GM19351 (cell line): Measurements from ENCODE around the gene KRTAP5-3.
A peak's percentile ranks its signal among the peaks of the same experiment; 100 is the strongest.
"Not testable (repeated sequence)": the region's sequence is repeated elsewhere in the genome, so short reads cannot be mapped to it uniquely, and the experiment has no call there.

ENCODE experiments used
- ATAC-seq: cut with Tn5 transposase; IDR thresholded peaks from one replicate; pipeline ENCODE4 v1.9.1; 2021; ENCODE audit warnings: mild to moderate bottlenecking, moderate library complexity; ENCODE audit not compliant: unreplicated experiment

Gene KRTAP5-3

DNA sequence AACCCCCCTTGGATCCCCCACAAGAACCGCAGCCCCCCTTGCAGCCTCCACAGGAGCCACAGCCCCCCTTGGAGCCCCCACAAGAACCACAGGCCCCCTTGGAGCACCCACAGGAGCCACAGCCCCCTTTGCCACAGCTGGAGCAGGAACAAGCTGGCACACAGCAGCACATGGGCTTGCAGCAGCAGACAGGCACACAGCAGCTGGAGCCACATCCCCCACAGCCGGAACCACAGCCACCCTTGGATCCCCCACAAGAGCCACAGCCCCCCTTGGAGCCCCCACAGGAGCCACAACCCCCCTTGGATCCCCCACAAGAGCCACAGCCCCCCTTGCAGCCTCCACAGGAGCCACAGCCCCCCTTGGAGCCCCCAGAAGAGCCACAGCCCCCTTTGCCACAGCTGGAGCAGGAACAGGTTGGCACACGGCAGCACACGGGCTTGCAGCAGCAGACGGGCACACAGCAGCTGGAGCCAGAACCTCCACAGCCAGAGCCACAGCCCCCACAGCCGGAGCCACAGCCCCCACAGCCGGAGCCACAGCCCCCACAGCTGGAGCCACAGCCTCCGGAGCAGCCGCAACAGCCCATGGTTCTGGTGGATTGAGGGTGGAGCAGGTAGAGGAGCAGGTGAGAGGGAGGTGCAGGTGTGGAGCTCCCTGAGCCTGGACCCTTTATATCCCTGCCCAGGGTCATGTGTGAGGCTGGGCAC lies 23.4 kb downstream of the KRTAP5-3 start, which contains the start of gene KRTAP5-1:
KRTAP5-1 (minus strand) TSS at position 623 of the 710 bp plus-strand sequence; CDS start at position 589, 34 bp downstream.
- ATAC-seq = not testable (repeated sequence)

DNA sequence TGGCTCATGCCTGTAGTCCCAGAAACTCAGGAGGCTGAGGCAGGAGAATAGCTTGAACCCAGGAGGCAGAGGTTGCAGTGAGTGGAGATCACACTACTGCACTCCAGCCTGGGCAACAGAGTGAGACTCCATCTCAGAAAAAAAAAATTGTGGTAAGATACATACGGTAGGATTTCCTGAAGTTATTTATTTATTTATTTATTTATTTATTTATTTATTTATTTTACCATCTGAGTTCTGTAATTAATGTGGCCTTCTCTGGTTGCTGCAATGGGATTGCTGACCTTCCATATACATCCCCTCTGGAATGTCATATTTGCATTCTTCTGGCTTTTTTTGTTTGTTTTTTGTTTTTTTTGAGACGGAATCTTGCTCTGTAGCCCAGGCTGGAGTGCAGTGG lies 25.4 kb downstream of the KRTAP5-3 start:
- not testable (repeated sequence) for ATAC-seq

DNA sequence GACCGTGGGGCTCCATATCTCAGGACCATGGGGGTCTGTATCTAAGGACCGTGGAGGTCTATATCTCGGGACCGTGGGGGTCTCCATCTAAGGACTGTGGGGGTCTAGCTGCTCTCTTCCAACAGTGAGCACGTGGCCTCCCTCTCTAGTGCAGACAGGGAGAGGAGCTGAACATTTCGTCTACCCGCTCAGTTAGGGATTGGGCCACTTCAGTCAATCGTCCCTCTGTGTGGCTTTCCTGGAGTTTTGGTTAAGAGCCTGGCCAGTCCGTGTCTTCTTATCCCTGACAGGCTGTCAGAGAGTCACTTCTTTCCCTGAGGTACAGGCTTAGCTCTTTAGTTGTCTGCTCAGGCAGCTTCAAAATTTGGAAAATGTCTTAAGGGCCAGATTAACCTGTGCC lies 26.3 kb downstream of the KRTAP5-3 start:
- ATAC-seq = no peak

DNA sequence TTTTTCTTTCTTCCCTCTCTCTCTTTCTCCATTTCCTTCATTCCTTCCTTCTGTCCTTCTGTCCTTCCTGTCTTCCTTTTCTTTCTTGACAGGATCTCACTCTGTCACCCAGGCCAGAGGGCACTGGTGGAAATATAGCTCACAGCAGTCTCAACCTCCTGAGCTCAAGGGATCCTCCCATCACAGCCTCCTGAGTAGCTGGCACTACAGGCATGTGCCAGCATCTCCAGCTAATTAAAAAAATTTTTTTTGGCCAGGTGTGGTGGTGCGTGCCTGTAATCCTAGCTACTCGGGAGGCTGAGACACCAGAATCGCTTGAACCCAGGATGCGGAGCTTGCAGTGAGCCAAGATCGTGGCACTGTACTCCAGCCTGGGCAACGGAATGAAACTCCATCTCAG lies 31.4 kb downstream of the KRTAP5-3 start:
- ATAC-seq = no peak

DNA sequence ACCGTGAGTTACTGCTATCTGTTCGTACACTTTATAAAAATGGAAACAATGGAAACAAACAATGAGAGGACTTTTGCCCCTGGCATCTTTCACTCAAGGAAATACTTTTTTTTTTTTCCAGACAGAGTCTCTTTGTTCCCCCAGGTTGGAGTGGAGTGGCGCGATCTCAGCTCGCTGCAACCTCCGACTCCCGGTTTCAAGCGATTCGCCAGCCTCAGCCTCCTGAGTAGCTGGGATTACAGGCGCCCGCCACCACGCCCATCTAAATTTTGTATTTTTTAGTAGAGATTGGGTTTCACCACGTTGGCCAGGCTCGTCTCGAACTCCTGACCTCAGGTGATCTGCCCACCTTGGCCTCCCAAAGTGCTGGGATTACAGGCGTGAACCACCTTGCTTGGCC lies 32.5 kb downstream of the KRTAP5-3 start:
- not testable (repeated sequence) for ATAC-seq

DNA sequence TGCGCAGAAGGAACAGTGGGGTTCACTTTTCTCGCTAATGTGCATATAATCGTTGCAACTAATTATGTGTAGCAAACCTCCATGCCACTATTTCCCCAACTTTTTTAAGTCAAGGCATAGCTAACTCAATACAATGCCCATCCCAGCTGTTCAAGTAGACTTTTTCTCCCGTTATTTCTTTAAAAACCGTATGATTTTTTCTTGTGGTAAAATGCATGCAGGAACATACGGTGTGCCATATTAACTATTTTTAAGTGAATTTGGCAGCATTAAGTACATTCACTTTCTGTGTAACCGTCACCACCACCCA lies 33.4 kb downstream of the KRTAP5-3 start:
- ATAC-seq = no peak

DNA sequence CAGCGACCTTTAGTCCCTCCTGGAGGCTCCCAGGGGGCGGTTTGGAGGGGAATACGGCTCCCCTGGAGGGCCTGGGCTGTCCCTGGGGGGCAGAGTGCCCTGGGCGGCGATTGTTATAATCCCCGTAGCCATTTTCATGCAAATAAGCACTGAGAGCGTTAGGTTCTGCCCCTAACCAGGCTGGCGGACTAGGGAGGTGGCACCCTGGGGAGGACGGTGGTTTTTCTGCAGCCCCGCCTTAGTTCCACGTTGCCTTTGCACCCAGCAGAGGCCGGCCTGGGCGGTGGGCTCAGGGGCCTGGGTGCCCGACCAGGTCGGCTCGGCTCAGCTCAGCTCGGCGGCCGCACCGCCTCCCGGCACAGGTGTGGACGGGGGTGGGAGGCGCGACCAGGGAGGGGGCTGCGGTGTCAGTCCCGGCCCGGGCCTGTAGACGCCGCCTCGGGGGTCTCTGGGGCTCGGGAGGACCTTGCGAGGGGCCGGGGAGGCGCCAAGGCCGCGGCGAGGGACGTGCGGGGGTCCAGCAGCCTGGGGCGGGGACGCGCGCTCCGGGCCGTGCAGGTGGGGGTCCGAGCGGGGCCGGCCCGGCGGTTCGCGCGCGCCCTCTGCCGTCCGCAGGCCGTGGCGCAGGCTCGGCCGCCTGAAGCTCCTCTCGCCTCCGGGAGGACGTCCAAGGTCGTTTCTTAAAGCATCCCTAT lies 33.9 kb downstream of the KRTAP5-3 start:
- peak; percentile 51 for ATAC-seq

DNA sequence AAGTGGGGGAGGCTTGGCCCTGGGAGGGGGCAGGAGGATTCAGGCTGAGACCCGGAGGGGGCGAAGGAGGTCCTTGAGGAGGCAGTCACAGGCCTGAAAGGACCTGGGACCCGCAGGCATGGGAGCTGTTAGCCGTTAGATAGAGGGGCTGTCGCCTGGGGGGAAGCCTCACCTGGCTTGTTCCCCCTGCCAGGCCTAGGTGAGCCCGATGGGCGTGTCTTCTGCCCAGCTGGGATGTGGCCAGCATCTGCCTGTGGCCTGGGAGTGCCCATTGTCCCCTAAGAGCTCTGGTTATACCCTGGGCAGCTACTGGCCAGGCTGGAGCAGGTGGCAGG lies 34.4 kb downstream of the KRTAP5-3 start:
- no peak for ATAC-seq

DNA sequence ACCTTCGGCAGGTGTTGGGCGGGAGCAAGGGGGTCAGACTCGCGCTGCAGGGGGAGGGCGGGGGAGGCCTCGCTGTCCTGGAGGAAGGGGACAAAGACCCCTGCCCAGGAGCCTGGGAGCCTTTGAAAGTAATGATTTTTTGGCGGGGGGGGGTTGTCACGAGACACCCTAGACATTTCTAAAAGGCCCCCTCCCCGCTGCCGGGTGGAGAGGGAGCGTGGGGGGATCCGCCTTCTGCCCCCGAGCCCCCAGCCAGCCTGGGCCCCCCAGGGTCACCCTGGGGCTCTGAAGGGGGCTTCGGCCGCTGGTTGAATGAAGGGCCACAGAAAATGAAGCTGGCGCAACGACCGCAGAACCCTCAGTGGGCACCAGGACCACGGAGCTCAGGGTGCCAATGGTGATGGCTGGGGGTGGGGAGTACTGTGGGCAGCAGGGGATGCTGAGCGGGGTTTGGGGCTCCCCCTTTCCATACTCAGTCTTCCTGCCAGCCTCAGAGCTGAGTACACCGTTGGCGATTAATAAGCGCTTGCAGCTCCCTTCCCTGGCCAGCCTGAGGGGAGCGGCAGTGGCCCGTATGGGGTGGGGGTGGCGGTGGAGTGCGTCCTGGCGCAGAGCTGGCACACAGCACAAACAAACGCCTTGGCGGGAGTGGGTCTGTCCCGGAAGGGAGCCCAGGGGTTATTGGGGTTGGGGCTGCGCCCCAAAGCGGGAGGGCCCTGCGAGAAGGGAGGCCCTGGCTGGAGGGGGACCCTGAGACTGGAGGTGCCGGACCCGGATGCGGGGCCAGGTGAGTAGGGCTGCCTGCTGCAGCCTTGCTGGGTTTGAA lies 35.0 kb downstream of the KRTAP5-3 start:
- no peak for ATAC-seq

DNA sequence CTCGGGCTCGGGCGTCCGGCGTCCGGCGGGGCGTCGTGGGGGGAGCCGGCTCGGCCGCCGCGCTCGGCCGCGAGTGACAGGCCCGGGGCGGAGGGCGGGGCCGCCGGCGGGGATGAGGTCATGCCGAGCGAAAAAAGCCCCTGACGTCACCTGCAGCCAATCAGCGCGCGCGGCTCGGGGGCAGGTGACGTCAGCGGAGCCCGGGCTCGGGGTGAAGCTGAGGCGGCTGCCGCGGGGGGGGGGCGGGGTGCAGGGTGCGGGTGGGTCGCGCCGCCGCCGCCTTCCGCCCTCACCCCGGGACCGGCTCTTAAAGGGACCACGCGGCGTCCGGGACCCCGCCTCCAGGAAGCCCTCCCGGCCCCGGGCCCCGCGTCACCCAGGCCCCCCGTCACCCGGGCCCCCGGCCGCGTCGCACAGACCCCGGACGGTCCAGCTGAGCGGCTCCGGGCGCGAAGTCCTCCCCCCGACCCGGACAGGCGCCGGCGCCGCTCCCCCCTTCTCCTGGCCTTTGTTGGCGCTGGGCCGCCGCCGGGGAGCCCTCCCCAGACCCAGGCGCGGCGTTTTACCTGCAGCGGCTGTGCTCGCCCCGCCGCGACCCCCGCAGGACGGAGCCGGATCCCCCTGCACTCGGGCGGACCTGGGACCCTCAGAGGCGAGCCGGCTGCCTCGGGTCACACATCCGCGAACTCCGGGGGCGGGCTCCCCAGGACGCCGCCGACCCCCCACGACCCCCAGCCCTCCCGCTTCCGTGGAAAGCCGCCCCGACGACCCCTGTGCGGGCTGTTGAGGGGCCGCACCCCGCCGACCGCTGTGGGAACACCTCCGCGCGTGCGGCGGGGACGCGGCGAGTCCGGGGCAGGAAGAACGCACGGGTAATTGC lies 35.8 kb downstream of the KRTAP5-3 start, which contains the start of gene DUSP8:
DUSP8 (minus strand) TSS at position 75 of the 880 bp plus-strand sequence. CDS start 6,445 bp downstream, outside the sequence.
- ATAC-seq = peak; percentile 65

DNA sequence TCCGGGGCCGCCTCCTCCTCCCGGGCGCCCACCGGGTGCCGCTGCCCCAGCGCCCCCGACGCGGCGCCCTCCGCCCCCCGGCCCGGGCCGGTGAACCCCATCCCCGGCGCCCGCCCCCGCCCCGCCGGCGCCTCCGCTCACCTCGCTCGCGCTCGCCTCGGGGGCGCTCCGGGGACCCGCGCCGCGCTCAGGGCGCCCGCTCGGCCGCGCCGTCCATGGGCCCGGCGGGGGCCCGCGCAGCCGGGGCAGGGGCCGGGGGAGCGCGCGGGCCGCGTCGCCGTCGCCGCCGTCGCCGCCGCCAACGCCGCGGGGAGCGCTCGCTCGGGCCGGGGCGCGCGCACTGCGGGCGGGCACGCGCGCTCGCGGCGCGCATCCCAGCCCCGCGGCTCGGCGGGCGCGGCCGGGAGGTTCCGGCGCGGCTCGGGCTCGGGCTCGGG lies 36.5 kb downstream of the KRTAP5-3 start:
- ATAC-seq = no peak

DNA sequence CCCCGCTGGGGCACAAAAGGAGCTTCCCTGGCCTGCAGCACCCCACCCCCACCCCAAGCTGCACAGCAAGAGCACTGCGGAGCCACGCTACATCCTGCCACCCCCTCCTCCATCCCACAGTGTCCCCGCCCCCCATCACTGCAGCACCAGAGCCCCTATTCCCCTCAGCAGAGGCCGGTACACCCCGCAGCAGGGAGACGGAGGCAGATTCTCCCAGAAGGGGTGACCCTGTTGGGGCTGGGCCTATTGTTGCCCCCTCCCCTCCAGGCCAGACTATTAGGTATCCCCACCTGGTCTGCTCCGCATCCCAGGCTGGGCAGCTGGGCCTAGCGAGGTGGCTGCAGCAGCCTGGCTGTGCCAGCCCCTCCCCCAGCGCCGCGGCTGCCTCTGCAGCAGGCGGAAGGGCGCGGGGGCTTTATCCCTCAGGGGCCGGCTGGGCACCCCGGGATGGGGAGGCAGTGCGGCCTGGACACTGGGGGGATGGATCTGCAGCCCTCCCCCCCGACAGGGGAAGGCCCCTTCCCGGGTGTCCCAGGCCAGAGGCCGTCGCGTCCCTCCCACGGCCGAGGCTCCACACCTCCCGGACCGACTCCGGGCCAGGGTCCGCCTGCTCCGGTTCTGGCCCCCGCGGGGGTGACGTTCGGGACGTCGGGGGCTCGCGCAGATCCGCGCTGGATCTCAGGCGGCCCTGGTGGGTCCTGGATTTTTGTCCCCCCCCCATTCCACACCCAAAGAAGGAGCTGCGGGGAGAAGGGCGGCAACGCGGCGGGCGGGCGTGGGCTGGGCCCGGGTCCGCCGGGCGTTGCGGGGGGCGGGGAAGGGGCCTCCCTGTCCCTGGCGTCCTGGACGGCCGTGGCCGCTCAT lies 37.1 kb downstream of the KRTAP5-3 start:
- no peak for ATAC-seq

DNA sequence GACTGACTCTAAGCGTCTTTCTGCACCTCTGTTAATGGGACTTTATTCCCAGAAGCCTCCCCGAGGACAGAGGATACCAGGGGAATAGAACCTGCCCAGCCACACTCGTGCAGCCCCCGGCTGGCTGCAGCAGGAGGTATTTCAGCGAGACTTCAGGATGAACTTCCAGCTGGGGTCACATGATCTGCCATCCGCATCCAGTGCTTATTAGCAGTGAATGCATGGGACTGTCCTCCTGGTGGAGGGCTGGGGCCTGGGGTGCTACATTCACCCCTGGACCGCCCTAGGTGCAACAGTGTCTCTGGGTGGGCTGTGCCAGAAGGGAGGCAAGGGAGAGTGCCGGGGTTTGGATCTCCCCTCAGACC lies 37.8 kb downstream of the KRTAP5-3 start:
- no peak for ATAC-seq

DNA sequence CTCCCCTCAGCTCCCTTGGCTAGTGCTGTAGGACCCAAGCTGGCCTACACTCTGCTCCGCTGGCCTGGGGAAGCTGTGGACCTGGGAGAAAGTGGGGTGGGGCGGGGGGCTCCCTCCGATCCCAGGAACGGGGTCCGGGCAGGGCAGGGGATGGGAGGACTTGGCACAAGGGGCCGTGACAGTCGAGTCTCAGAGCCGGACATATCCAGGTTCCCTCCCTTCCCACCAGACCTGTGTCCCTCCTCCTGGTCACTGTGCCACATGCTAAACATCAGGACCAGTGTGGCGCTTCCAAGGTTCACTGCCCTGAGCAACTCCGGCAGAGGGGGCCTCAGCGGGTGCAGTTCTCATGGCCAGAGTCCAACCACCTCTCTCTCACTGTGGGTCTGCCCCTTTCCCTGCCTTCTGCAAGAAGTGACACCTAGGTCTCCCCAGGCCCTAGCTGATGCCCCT lies 38.2 kb downstream of the KRTAP5-3 start:
- ATAC-seq = no peak

DNA sequence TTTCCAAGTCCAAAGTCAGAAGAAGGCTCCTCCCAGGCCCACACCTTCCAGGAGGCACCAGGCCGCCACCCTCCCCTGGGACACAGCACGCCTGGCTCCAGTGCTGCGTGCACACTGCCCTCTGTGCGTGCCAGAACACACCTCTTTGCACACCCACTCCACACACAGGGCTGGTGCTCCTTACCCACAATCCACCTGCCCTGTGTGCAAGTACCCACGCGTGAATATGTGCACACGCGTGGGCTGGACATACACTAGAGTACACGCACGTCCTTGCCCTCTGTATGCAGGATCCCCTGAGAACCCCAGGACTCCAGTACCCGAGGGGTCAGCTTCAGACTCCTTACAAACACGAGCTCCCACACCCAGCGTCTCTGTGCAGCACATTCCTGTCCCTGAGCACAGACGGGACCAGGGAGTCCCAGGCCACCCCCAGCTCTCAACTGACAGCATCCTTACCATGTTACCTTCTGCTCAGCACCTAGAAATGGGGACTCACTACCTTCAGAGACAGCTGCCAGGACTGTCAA lies 38.9 kb downstream of the KRTAP5-3 start:
- no peak for ATAC-seq

DNA sequence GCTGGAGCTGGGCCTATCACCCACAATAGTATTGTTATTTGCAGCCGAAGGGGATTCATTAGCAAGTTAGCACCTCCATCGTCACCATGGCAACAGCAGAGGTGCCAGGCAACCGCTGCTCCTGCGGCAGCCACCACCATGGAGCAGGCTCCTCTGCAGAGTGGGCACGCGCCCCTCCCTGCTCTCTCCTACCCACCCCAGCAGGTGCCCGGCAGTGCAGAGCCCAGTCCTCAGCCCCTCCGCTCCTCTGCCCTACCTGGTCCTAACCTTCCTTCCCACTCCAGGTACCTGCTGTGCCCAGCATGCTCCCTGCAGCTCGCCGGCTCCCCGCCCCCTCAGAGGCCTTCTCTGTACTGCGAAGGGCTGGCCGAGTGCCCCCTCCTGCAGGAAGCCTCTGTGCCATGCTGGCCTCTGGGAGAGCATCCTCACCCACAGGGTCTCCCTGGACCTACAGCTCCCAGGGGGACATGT lies 39.8 kb downstream of the KRTAP5-3 start:
- ATAC-seq = no peak

DNA sequence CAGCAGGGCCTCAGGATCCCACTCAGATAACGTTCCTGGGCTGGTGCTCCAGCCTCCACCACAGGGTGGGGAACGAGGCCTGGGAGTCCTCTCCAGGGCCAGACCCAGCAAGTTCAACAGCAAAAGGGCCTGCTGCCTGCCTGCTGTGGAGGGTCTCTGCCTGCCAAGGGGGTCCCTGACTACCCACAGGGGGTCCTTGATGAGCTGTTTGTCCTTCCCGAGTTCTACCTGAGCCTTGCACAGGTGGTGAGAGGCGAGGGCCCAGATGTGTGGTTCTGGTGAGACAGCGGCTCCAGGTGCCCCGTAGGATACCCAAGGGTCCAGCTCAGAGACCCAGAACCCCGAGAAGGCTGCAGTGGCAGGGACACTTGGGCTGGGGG lies 40.6 kb downstream of the KRTAP5-3 start:
- ATAC-seq = no peak

DNA sequence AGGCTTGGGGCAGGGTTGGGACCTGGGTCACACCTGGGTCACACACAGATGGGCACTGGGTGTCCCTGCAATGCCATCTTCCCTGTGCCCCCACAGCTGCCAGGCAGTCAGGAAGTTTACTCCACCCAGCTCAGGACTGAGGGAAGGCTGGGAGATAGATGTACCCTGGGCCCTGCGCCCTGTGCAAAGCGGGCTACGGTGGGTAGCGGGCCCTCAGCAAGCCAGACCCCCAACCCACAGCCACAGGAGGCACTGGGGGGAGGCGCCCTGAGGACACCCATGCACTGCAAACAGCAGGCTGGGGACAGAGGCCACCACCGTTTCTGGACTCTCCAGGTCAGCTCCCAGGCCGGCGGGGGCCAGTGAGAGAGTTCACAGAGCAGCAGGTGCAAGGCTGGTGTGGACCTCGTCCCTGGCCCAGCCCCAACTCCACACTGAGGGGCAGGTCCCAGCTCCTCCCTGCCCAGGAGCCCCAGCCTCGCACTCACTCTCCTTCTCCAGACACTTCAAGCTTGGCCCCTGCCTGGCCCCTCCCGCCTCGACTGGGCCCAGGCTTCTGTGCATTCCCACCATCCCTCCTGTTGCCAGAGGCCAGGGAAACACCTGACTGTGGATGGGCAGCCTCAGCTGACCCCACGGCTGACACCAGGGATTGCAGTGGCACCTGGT lies 41.1 kb downstream of the KRTAP5-3 start:
- ATAC-seq = no peak
